Choroid plexus epithelial cell (primary cell): ENCODE data around the gene FMNL2.

Experiments used
- DNase-seq: peaks from one replicate; pipeline ENCODE4 v3.0.0-alpha.2; 2010; ENCODE audit warnings: low read depth
- H3K4me3 ChIP-seq: 2 replicates; pipeline ENCODE4 v1.5.1; 2011; ENCODE audit warnings: low read depth, mild to moderate bottlenecking, control low read depth, low read length, moderate library complexity
- CTCF ChIP-seq: conservative IDR thresholded peaks from 2 replicates; pipeline ENCODE4 v1.5.1; 2011; ENCODE audit warnings: low read depth, mild to moderate bottlenecking, control low read depth, inconsistent platforms, low read length, moderate library complexity

FMNL2 gene

GRCh38 chr2:152694161-152694661 lies 359.2 kb downstream of the FMNL2 start:
- TF ChIP-seq CTCF: no peak
- H3K4me3 ChIP-seq: peak overlapping the region; percentile 29
- peak; percentile 89 for DNase-seq

GRCh38 chr2:152695763-152696162 lies 360.8 kb downstream of the FMNL2 start:
- no peak overlapping the region for H3K4me3 ChIP-seq
- DNase-seq: no peak
- TF ChIP-seq CTCF: no peak

- H3K4me3 ChIP-seq: no peak overlapping the region
- TF ChIP-seq CTCF: no peak
- DNase-seq: no peak
These were observed 361.5 kb downstream of the FMNL2 start for GRCh38 chr2:152696476-152696875.
